ENCODE results near the gene CAMK1D.
A peak's percentile ranks its signal among the peaks of the same experiment; 100 is the strongest.
"Not testable (repeated sequence)": the region's sequence is repeated elsewhere in the genome, so short reads cannot be mapped to it uniquely, and the experiment has no call there.

CAMK1D gene

GRCh38 chr10:12703813-12704212 lies 354.5 kb downstream of the CAMK1D start:
- Mint-ChIP-seq H3K27ac (no peak overlapping the region), H3K4me1 (peaks cover 52% of the 10 kb centered on the region), H3K9me3 (peaks cover 5% of the 10 kb centered on the region), H3K27me3 (no peaks in the 10 kb centered on the region), H3K36me3 (ENCODE audit: low read depth) (peaks cover 9% of the 10 kb centered on the region), H3K4me3 (no peak overlapping the region)
- no peak for DNase-seq
- no peak for ATAC-seq

DNA sequence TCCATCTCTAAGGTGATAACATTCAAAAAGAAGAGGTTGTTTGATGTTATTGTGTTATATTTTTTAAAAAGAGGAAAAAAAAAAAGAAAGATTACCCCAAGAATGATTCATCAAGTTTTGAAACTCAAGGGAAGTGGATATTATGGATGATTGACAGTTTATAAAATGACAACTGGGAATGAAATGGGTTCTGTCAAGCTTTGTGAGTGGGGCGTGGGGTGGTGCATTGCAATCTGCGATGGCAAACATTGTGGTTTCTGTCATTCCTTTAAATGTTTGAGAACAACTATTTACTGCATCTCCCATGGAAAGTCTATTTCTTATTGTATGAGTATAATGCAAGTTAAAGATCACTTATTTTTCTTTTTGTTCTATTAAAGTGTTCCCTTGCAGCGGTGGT lies 355.1 kb downstream of the CAMK1D start:
- DNase-seq (no peak), ATAC-seq (no peak)
- H3K4me1 Mint-ChIP-seq, result peaks cover 52% of the 10 kb centered on the region
- H3K9me3 Mint-ChIP-seq, result peaks cover 5% of the 10 kb centered on the region
- H3K4me3 Mint-ChIP-seq, result no peak overlapping the region
- no peaks in the 10 kb centered on the region for H3K27me3 Mint-ChIP-seq
- no peak overlapping the region for H3K27ac Mint-ChIP-seq
- H3K36me3 Mint-ChIP-seq (ENCODE audit: low read depth), result peaks cover 6% of the 10 kb centered on the region

DNA sequence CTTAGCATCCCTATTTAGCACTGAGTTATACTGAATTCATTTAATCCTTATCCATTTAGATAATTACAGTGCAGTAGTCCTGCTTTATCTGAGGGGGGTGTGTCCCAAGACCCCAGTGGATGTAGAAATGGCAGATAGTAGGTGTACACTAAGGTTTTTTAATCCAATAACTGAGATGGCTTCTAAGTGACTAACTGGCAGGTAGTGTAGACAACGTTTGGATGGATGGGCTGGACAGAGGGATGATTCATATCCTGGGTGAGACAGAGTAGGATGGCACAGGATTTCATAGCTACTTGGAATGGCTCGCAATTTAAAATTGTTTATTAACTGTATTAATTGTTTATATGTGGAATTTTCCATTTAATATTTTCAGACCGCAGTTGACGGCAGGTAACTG lies 356.6 kb downstream of the CAMK1D start:
- no peak overlapping the region for H3K27ac Mint-ChIP-seq
- no peak overlapping the region for H3K4me3 Mint-ChIP-seq
- H3K36me3 Mint-ChIP-seq (ENCODE audit: low read depth), result no peaks in the 10 kb centered on the region
- no peak for DNase-seq
- no peaks in the 10 kb centered on the region for H3K27me3 Mint-ChIP-seq
- no peaks in the 10 kb centered on the region for H3K9me3 Mint-ChIP-seq
- peaks cover 53% of the 10 kb centered on the region for H3K4me1 Mint-ChIP-seq
- ATAC-seq, result no peak

GRCh38 chr10:12707461-12708185 lies 358.3 kb downstream of the CAMK1D start:
- peak; percentile 46 for DNase-seq
- no peaks in the 10 kb centered on the region for H3K9me3 Mint-ChIP-seq
- ATAC-seq, result peak; percentile 20
- H3K4me1 Mint-ChIP-seq, result peaks cover 64% of the 10 kb centered on the region
- H3K36me3 Mint-ChIP-seq (ENCODE audit: low read depth), result no peaks in the 10 kb centered on the region
- no peak overlapping the region for H3K4me3 Mint-ChIP-seq
- no peaks in the 10 kb centered on the region for H3K27me3 Mint-ChIP-seq
- H3K27ac Mint-ChIP-seq, result peak overlapping the region; percentile 67

DNA sequence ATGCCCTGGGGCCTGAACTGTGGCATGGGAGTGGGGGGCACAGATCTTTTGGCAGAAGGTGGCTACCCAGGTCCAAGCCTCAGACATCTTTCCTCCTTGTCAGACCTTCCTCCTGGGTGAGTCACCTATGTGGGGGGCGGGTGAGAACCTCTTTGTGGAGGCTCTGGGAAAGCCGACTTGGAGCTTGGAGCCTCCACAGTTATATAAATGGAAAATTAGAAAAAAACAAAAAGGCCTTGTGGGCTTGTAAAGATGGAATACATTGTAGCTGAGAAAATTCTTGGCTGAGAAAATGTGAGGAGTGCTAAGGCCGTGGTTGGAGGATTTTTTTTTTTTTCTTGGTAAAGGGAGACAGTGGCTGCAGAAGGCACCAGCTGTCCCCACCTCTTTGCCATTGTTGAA lies 359.7 kb downstream of the CAMK1D start:
- ATAC-seq, result no peak
- no peaks in the 10 kb centered on the region for H3K27me3 Mint-ChIP-seq
- no peaks in the 10 kb centered on the region for H3K36me3 Mint-ChIP-seq (ENCODE audit: low read depth)

GRCh38 chr10:12709521-12709963 lies 360.2 kb downstream of the CAMK1D start:
- DNase-seq, result no peak
- Mint-ChIP-seq H3K4me1 (peaks cover 52% of the 10 kb centered on the region), H3K27ac (peak overlapping the region; percentile 65), H3K27me3 (no peaks in the 10 kb centered on the region), H3K36me3 (ENCODE audit: low read depth) (no peaks in the 10 kb centered on the region), H3K9me3 (no peaks in the 10 kb centered on the region), H3K4me3 (no peak overlapping the region)
- ATAC-seq, result no peak

More for the DNA sequence above, 359.7 kb downstream of the CAMK1D start:
- Mint-ChIP-seq H3K4me3 (no peak overlapping the region), H3K27ac (peak overlapping the region; percentile 65), H3K4me1 (peaks cover 58% of the 10 kb centered on the region), H3K9me3 (no peaks in the 10 kb centered on the region)
- DNase-seq, result no peak

GRCh38 chr10:12710157-12710556 lies 360.8 kb downstream of the CAMK1D start:
- Mint-ChIP-seq H3K9me3 (no peaks in the 10 kb centered on the region), H3K4me3 (no peak overlapping the region), H3K4me1 (peaks cover 50% of the 10 kb centered on the region), H3K27me3 (no peaks in the 10 kb centered on the region), H3K36me3 (ENCODE audit: low read depth) (no peaks in the 10 kb centered on the region), H3K27ac (peak overlapping the region; percentile 68)
- ATAC-seq (no peak), DNase-seq (no peak)

DNA sequence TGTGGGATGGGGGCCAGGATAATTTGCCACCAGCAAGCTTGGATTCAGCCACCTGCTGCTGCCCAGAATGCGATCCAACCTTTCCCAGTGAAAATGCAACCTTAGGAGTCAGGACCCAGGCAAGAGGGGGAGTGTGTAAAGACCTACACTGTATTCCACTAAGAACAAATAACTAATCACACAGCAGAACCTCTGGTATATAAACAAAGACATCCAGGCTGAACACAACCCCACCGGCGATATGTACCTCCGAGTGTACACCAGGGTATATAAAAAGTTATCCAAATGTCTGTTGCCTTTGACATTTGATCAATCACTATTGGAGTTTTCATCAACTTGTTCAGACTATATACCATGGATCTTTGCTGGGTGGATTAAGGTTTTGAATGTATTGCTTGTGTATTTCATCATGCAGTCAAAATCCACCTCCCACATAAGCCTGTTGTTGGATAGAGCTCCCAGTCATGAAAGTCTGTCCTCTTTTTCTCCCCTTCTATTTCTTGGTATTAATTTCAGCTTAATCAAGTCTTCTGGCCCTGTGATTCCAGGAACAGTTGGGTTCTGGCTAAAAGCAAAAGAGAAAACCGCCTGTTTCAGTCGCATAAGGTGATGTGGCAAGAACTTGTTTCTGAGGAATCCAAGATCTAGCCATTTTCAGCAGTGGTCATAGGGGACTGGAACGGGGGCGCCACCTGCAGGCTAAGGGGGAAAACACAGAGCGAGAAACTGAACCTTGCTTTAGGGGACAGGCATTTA lies 361.4 kb downstream of the CAMK1D start:
- DNase-seq (peak; percentile 81), ATAC-seq (peak; percentile 69)
- H3K4me1 Mint-ChIP-seq, result peaks cover 49% of the 10 kb centered on the region
- no peaks in the 10 kb centered on the region for H3K9me3 Mint-ChIP-seq
- no peaks in the 10 kb centered on the region for H3K36me3 Mint-ChIP-seq (ENCODE audit: low read depth)
- no peak overlapping the region for H3K4me3 Mint-ChIP-seq
- H3K27ac Mint-ChIP-seq, result peak overlapping the region; percentile 68
- H3K27me3 Mint-ChIP-seq, result no peaks in the 10 kb centered on the region

- Mint-ChIP-seq H3K27me3 (no peaks in the 10 kb centered on the region), H3K27ac (no peak overlapping the region), H3K9me3 (no peaks in the 10 kb centered on the region), H3K4me3 (no peak overlapping the region), H3K36me3 (ENCODE audit: low read depth) (no peaks in the 10 kb centered on the region), H3K4me1 (peaks cover 49% of the 10 kb centered on the region)
- no peak for ATAC-seq
- no peak for DNase-seq
Measured at GRCh38 chr10:12711350-12711708, 362.0 kb downstream of the CAMK1D start.

DNA sequence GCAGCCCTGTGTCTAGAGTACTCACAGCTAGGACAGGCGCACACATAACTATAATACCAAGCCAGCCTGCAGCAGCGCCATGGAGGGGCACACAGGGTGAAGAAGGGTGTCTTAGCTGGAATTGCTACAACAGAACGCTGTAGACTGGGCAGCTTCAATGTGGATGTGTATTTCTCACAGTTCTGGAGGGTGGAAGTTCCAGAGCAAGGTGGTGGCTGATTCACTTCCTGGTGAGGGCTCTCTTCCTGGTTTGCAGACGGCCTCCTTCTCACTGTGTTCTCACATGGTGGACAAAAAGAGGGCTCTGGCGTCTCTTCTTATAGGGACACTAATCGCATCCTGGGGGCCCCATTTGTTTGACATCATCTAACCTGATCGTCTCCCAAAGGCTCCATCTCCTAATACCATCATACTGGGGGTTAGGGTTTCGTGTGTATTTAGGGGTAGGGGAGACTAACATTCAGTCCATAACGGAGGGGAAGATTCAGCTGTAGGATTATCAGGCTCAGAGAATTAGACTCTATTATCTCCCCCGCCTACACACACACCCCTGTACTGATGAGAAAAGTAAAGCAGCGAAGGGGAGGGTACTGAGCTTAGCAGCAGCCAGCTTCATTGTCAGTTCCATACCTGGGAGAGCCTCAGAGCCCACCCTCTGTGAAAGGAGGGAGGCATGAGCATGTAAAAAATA lies 363.1 kb downstream of the CAMK1D start:
- Mint-ChIP-seq H3K27ac (no peak overlapping the region), H3K27me3 (no peaks in the 10 kb centered on the region), H3K9me3 (no peaks in the 10 kb centered on the region), H3K4me3 (no peak overlapping the region), H3K4me1 (peaks cover 42% of the 10 kb centered on the region), H3K36me3 (ENCODE audit: low read depth) (no peaks in the 10 kb centered on the region)
- ATAC-seq (no peak), DNase-seq (no peak)

DNA sequence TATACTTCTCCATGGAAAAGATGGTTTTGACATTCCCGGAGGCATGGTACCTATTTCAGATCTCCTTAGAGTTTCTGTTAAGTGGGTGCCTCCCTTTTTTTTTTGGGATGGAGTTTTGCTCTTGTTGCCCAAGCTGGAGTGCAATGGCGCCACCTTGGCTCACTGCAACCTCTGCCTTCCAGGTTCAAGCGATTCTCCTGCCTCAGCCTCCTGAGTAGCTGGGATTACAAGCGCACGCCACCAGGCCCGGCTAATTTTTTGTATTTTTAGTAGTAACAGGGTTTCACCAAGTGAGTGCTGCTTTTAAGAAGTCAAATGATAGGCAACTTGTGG lies 363.6 kb downstream of the CAMK1D start:
- H3K4me3 Mint-ChIP-seq; DNase-seq; H3K9me3 Mint-ChIP-seq; H3K27me3 Mint-ChIP-seq; ATAC-seq; H3K36me3 Mint-ChIP-seq (ENCODE audit: low read depth); H3K27ac Mint-ChIP-seq: not testable (repeated sequence)
- peaks cover 39% of the 10 kb centered on the region for H3K4me1 Mint-ChIP-seq

GRCh38 chr10:12716042-12716441 lies 366.7 kb downstream of the CAMK1D start:
- Mint-ChIP-seq H3K9me3 (no peaks in the 10 kb centered on the region), H3K36me3 (ENCODE audit: low read depth) (peaks cover 11% of the 10 kb centered on the region), H3K27ac (no peak overlapping the region), H3K27me3 (no peaks in the 10 kb centered on the region), H3K4me3 (no peak overlapping the region), H3K4me1 (peaks cover 37% of the 10 kb centered on the region)
- ATAC-seq (no peak), DNase-seq (no peak)

DNA sequence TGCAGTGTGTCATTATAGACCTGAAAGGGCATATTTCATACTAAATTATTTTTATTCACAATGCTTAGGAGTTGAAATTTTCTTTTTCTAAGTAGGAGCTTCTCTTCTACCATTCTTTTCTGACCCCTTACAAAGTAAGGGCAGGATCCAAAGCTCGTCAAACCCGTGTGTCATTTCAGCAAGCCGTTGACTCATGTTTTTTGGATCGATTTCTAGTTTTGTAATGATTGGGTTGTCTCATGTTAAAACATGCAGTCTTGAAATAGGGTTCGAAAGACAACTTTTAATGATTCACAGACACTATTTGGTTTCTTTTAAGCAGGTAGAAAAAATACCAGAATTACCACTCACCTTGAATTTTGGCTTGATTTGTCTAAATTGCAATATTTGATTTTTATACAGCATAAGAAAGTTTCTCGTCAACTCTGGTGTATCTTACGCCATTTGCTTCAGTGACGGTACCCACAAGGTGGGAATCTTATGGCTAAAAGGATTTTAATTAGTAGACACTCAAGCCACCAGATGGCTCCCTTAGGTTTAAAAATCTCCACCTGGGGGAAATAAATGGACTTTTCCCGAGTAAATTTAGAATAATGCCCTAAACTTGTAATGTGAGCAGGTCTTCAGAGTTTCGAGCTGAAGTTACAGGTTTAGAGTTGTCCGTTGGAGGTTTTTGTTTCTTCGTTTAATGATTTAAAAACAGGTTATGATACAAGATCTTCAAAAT lies 368.8 kb downstream of the CAMK1D start:
- peaks cover 11% of the 10 kb centered on the region for H3K36me3 Mint-ChIP-seq (ENCODE audit: low read depth)
- no peak overlapping the region for H3K4me3 Mint-ChIP-seq
- DNase-seq (no peak), ATAC-seq (no peak)
- no peaks in the 10 kb centered on the region for H3K27me3 Mint-ChIP-seq
- peaks cover 27% of the 10 kb centered on the region for H3K4me1 Mint-ChIP-seq
- no peaks in the 10 kb centered on the region for H3K9me3 Mint-ChIP-seq
- peak overlapping the region; percentile 60 for H3K27ac Mint-ChIP-seq

DNA sequence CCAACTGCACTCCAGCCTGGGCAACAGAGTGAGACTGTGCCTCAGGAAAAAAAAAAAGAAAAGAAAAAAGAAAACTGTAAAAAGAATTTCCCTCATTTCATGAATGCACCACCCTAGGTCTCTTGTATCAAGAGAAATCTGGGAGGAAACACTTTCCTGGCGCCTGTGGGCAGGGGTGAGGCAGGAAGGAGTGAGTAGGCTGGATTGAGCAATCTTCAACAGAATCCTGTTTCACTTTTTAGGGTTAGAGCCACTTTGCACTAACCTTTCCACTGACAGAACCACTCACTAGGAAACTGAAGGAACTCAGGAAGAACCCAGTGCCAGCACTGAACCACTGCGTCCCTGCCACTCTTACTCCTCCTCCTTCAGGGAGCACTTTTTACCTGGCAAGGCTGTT lies 370.0 kb downstream of the CAMK1D start:
- Mint-ChIP-seq H3K36me3 (ENCODE audit: low read depth) (peaks cover 11% of the 10 kb centered on the region), H3K27ac (peak overlapping the region; percentile 59), H3K9me3 (no peaks in the 10 kb centered on the region), H3K4me3 (no peak overlapping the region), H3K4me1 (peaks cover 30% of the 10 kb centered on the region), H3K27me3 (no peaks in the 10 kb centered on the region)
- no peak for DNase-seq
- no peak for ATAC-seq

Data from activated naive CD8-positive, alpha-beta T cell treated with anti-CD3 and anti-CD28 coated beads, Interleukin-2, amount 50 U/mL, for 24 hours (primary cell).